ENCODE data around the gene RMND5B. TPM values are rescaled to one million over a fixed set of nuclear protein-coding genes. Genes with fewer than 3 reads are reported as not detected.

RMND5B gene
- total and polyA plus RNA-seq, 10 of the 15 experiments (the other 5 are each of a cell fraction or from before 2014, with no cell fraction given): 1.6 to 50.7 (median 30.9) TPM

- TF ChIP-seq CUX1 (IDR thresholded peaks at IDR 0.05; ENCODE audit: insufficient replicate concordance, low read depth, low read length) (no peak), ATF7 (IDR thresholded peaks at IDR 0.05; ENCODE audit: low read depth) (no peak; the same call in 1 of the 2 replicates), MXI1 (IDR thresholded peaks at IDR 0.05; ENCODE audit: low read depth, low read length) (peak; percentile 98), ZBTB33 (IDR thresholded peaks at IDR 0.05) (no peak), IRF3 (IDR thresholded peaks at IDR 0.05) (no peak), NFXL1 (IDR thresholded peaks at IDR 0.05; ENCODE audit: borderline replicate concordance) (no peak), CEBPZ (IDR thresholded peaks at IDR 0.05; ENCODE audit: low read depth, low read length) (no peak), E2F8 (IDR thresholded peaks at IDR 0.05; ENCODE audit: low read depth, partially characterized antibody) (no peak), HSF1 (IDR thresholded peaks at IDR 0.05; ENCODE audit: low read depth, low read length) (no peak), GATAD2B (conservative IDR thresholded peaks at IDR 0.05; ENCODE audit: low read depth) (peak; percentile 69), TCF7 (IDR thresholded peaks at IDR 0.05; ENCODE audit: borderline replicate concordance) (no peak)
Measured at GRCh38 chr5:178116143-178116885, 14.5 kb upstream of the RMND5B start (continued).

Measured in GM12878 (cell line).